Spleen (tissue), 7 donors: ENCODE results near the gene CCDC170.

ENCODE experiments used
- CTCF ChIP-seq, 11 experiments: fragments of 200-600 bp in 7 of 11; fragments of 450-650 bp in 4 of 11; sonication (generic) in 4 of 11; IDR thresholded peaks in 8 of 11; conservative IDR thresholded peaks in 3 of 11; 1 replicate in 7 of 11; 2 replicates in 4 of 11; pipeline versions ENCODE4 v1.4.0 to v1.8.0; 2016 to 2021; ENCODE audit warnings: antibody characterized with exemption in 11 of 11, inconsistent platforms in 4 of 11, mild to moderate bottlenecking in 1 of 11
- POLR2A ChIP-seq, 3 donors: fragments of 450-650 bp; IDR thresholded peaks; one replicate each; pipeline ENCODE4 v1.5.1; 2017; ENCODE audit warnings: antibody characterized with exemption in 3 of 3, mild to moderate bottlenecking in 1 of 3
- POLR2AphosphoS5 ChIP-seq, 3 donors: sonication (generic); formaldehyde crosslinking; IDR thresholded peaks; one replicate each; pipeline ENCODE4 v1.5.1; 2017; ENCODE audit warnings: antibody characterized with exemption in 3 of 3
- donor health status: DM: no; HTN: no; CAD: no; lungs with moderate emphysema.
- donor health status: DM: no; HTN: no; CAD: no.
- donor health status: DM: no; HTN: no; CAD: no.

DNA sequence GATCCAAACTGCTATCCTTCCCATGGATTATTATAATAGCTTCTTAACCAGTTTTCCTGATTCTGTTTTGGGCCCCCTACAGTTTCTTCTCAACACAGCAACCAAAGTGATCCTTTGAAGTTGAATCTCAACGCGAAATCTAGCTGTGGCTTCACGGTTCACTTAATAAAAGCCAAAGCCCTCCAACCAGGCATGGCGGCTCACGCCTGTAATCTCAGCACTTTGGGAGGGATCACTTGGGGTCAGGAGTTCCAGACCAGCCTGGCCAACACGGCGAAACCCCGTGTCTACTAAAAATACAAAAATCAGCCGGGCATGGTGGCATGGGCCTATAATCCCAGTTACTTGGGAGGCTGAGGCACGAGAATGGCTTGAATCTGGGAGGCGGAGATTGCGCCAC is 45.2 kb upstream of the CCDC170 start:
- TF ChIP-seq CTCF (IDR thresholded peaks at IDR 0.05 in 8 of 11, conservative IDR thresholded peaks at IDR 0.05 in 3 of 11) = no peak
- TF ChIP-seq POLR2AphosphoS5 (IDR thresholded peaks at IDR 0.05) = no peak
- TF ChIP-seq POLR2A (IDR thresholded peaks at IDR 0.05) = no peak
